ENCODE results near the gene NDUFS2. TPM values are rescaled to one million over a fixed set of nuclear protein-coding genes. Genes with fewer than 3 reads are reported as not detected.

Gene NDUFS2
- total and polyA plus RNA-seq, 10 of the 15 experiments (the other 5 are each of a cell fraction or from before 2014, with no cell fraction given), result 66.5 to 215 (median 148) TPM

DNA sequence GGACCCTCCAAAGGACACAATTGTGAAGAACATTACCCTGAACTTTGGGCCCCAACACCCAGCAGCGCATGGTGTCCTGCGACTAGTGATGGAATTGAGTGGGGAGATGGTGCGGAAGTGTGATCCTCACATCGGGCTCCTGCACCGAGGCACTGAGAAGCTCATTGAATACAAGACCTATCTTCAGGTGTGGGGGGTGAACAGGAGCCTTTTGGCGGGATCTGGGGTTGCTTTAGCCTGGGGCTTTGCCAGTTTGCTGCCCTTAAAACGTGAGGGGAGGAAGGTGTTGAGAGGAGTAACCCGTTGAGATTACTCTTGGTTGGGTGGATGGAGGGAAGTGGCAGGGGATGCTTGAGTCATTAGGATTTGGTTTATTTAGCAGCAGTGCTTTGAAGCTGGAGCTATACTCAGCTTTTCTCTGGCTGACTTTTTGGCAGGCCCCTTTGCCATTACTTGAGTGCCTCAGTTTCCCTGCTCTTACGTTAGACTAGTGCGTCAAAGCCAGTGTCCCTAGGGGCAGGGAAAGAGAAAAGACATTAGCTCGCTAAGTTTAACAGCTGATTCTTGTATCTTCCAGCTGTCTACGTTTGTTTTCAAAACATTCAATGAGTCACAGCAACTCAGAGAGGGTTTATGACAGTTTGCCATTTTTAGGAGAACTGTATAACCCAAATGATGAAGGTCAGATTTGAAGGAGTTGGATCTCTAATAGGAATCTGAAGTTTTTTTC is 4.4 kb downstream of the NDUFS2 start:
- intact Hi-C loops (cut with micrococcal nuclease; ENCODE audit: unreplicated experiment), result loop anchor here (5.0 kb wide), 2 partner anchors 86 to 176 kb away; no protein-coding TSS in a partner anchor

DNA sequence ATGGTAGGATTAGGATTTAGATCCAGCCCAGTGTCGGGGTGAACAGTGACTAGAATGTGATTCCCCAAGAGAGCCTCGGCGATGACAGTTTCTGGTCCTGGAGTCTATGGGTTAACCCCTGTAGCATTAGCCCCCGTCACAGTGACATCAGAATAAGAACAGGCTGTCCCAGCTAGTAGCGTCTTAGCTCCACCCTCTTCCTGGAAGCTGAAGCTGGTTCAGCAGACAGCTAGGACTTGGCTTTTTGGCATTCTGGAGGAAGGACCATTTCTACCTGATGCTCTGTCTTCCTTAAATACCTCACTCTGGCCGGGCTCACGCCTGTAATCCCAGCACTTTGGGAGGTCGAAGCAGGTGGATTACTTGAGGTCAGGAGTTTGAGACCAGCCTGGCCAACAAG is 5.0 kb downstream of the NDUFS2 start:
- ChIA-PET CTCF (interaction anchor here (0.8 to 13.6 kb wide), 7 partner anchors 13 to 176 kb away, joined by 3 to 385 read pairs (median 16); partner anchors contain the start of genes APOA2, FCER1G, PPOX and TOMM40L), SMC1A (ENCODE audit: uncharacterized antibody, unreplicated experiment) (interaction anchor here (0.7 to 8.1 kb wide), 5 partner anchors 14 to 333 kb away, joined by 3 to 66 read pairs (median 55); partner anchors contain the start of gene TOMM40L), RAD21 (ENCODE audit: unreplicated experiment) (interaction anchor here (1.0 to 6.6 kb wide), 3 partner anchors 19 to 175 kb away, joined by 3 to 72 read pairs (median 5); partner anchors contain the start of gene TOMM40L), POLR2A (interaction anchor here (1.0 to 1.6 kb wide), 4 partner anchors 12 to 54 kb away, joined by 3 to 4 read pairs (median 4); partner anchors contain the start of genes TOMM40L and UFC1)
- H3K4me3 ChIP-seq, result no peak overlapping the region
- no peak overlapping the region for H2AFZ ChIP-seq (ENCODE audit: control insufficient read depth, low read depth, low read length)
- intact Hi-C loops (cut with micrococcal nuclease; ENCODE audit: unreplicated experiment), result loop anchor here (5.0 kb wide), 2 partner anchors 85 to 175 kb away; no protein-coding TSS in a partner anchor
- 85% methylated on average over 8 of the region's 8 CpGs for WGBS (ENCODE audit: insufficient coverage, insufficient replicate concordance, low lambda C conversion rate, missing lambda C conversion rate)
- BruUV-seq (replicated peaks), result no TSS peak
- ATAC-seq (no peak), FAIRE-seq (no peak), DNase-seq (ENCODE audit: low read depth, low spot score) (no peak)
- in situ Hi-C loops (cut with MboI), result no loop called here
- no peaks in the 10 kb centered on the region for H3K9me3 ChIP-seq (replicated peaks; ENCODE audit: control insufficient read depth, insufficient read depth, low read length)
- H3K4me1 ChIP-seq (ENCODE audit: control insufficient read depth, insufficient read depth, low read length), result peaks cover 10% of the 10 kb centered on the region
- H3K79me2 ChIP-seq (ENCODE audit: control insufficient read depth, insufficient read depth, low read length), result peaks cover 17% of the 10 kb centered on the region
- H3K27ac ChIP-seq (ENCODE audit: control insufficient read depth, insufficient read depth), result no peak overlapping the region
- no peak overlapping the region for H3K4me2 ChIP-seq (ENCODE audit: control insufficient read depth, insufficient read depth)
- no peaks in the 10 kb centered on the region for H3K27me3 ChIP-seq (replicated peaks in 1 of 2; ENCODE audit: control insufficient read depth in 2 of 2, insufficient read depth in 2 of 2, low read length in 1 of 2)
- H3K36me3 ChIP-seq (ENCODE audit: control insufficient read depth in 2 of 2, insufficient read depth in 2 of 2, low read length in 1 of 2), result peaks cover 10 to 31% of the 10 kb centered on the region in 2 experiments; a peak in 3 of 4 replicates
- no peak overlapping the region for H3K9ac ChIP-seq (ENCODE audit: control insufficient read depth, insufficient read depth, low read length)
- H4K20me1 ChIP-seq (ENCODE audit: control insufficient read depth, insufficient read depth), result no peaks in the 10 kb centered on the region
- no peak for TF ChIP-seq CBX5 (IDR thresholded peaks at IDR 0.05; ENCODE audit: low read depth)
- TF ChIP-seq PAX5 (IDR thresholded peaks at IDR 0.05; ENCODE audit: borderline replicate concordance, low read depth, low read length), result no peak
- TF ChIP-seq, protein P1, sequence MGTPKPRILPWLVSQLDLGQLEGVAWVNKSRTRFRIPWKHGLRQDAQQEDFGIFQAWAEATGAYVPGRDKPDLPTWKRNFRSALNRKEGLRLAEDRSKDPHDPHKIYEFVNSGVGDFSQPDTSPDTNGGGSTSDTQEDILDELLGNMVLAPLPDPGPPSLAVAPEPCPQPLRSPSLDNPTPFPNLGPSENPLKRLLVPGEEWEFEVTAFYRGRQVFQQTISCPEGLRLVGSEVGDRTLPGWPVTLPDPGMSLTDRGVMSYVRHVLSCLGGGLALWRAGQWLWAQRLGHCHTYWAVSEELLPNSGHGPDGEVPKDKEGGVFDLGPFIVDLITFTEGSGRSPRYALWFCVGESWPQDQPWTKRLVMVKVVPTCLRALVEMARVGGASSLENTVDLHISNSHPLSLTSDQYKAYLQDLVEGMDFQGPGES (IDR thresholded peaks at IDR 0.05), result no peak
- TF ChIP-seq, protein P2, sequence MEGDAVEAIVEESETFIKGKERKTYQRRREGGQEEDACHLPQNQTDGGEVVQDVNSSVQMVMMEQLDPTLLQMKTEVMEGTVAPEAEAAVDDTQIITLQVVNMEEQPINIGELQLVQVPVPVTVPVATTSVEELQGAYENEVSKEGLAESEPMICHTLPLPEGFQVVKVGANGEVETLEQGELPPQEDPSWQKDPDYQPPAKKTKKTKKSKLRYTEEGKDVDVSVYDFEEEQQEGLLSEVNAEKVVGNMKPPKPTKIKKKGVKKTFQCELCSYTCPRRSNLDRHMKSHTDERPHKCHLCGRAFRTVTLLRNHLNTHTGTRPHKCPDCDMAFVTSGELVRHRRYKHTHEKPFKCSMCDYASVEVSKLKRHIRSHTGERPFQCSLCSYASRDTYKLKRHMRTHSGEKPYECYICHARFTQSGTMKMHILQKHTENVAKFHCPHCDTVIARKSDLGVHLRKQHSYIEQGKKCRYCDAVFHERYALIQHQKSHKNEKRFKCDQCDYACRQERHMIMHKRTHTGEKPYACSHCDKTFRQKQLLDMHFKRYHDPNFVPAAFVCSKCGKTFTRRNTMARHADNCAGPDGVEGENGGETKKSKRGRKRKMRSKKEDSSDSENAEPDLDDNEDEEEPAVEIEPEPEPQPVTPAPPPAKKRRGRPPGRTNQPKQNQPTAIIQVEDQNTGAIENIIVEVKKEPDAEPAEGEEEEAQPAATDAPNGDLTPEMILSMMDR (IDR thresholded peaks at IDR 0.05 in 2 of 3, conservative IDR thresholded peaks at IDR 0.05 in 1 of 3; ENCODE audit: control insufficient read depth in 2 of 3, extremely low read depth in 1 of 3, insufficient read depth in 1 of 3, low read depth in 3 of 3, low read length in 3 of 3), result no peak
- TF ChIP-seq BCL11A (IDR thresholded peaks at IDR 0.05; ENCODE audit: low read depth, low read length), result no peak
- TF ChIP-seq, protein P3, sequence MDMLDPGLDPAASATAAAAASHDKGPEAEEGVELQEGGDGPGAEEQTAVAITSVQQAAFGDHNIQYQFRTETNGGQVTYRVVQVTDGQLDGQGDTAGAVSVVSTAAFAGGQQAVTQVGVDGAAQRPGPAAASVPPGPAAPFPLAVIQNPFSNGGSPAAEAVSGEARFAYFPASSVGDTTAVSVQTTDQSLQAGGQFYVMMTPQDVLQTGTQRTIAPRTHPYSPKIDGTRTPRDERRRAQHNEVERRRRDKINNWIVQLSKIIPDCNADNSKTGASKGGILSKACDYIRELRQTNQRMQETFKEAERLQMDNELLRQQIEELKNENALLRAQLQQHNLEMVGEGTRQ (IDR thresholded peaks at IDR 0.05; ENCODE audit: borderline replicate concordance, low read depth, low read length), result no peak

More for the DNA sequence above, 4.4 kb downstream of the NDUFS2 start:
- SMC1A ChIA-PET (ENCODE audit: uncharacterized antibody, unreplicated experiment), result interaction anchor here (0.6 to 8.1 kb wide), 9 partner anchors 11 to 333 kb away, joined by 3 to 66 read pairs (median 8); partner anchors contain the start of gene TOMM40L
- H3K36me3 ChIP-seq (ENCODE audit: control insufficient read depth in 2 of 2, insufficient read depth in 2 of 2, low read length in 1 of 2), result peaks cover 9 to 27% of the 10 kb centered on the region in 2 experiments; a peak in 3 of 4 replicates
- ATAC-seq (no peak), FAIRE-seq (no peak), DNase-seq (ENCODE audit: low read depth, low spot score) (no peak)
- in situ Hi-C loops (cut with MboI), result no loop called here
- H3K4me1 ChIP-seq (ENCODE audit: control insufficient read depth, insufficient read depth, low read length), result peaks cover 10% of the 10 kb centered on the region
- TF ChIP-seq IKZF2 (IDR thresholded peaks at IDR 0.05) (no peak), MTA3 (IDR thresholded peaks at IDR 0.05; ENCODE audit: borderline replicate concordance, low read length) (no peak), KAT2A (conservative IDR thresholded peaks at IDR 0.05; ENCODE audit: control insufficient read depth, low read depth, low read length) (no peak), YY1 (IDR thresholded peaks at IDR 0.05; ENCODE audit: low read depth, low read length) (no peak), PML (IDR thresholded peaks at IDR 0.05; ENCODE audit: low read length) (no peak), BRCA1 (IDR thresholded peaks at IDR 0.05; ENCODE audit: low read depth, low read length) (no peak), EED (IDR thresholded peaks at IDR 0.05; ENCODE audit: low read depth) (no peak), NFIC (IDR thresholded peaks at IDR 0.05; ENCODE audit: low read depth, low read length) (no peak), NFYB (IDR thresholded peaks at IDR 0.05; ENCODE audit: insufficient read depth, low read depth, low read length) (no peak), NR2C1 (IDR thresholded peaks at IDR 0.05) (no peak)
- no peaks in the 10 kb centered on the region for H4K20me1 ChIP-seq (ENCODE audit: control insufficient read depth, insufficient read depth)
- no TSS peak for BruUV-seq (replicated peaks)
- RAD21 ChIA-PET (ENCODE audit: unreplicated experiment), result interaction anchor here (1.0 to 6.6 kb wide), 3 partner anchors 19 to 176 kb away, joined by 3 to 72 read pairs (median 5); partner anchors contain the start of gene TOMM40L
- no peak overlapping the region for H3K27ac ChIP-seq (ENCODE audit: control insufficient read depth, insufficient read depth)
- no peaks in the 10 kb centered on the region for H3K9me3 ChIP-seq (replicated peaks; ENCODE audit: control insufficient read depth, insufficient read depth, low read length)
- no peak overlapping the region for H3K4me3 ChIP-seq
- H3K9ac ChIP-seq (ENCODE audit: control insufficient read depth, insufficient read depth, low read length), result no peak overlapping the region
- WGBS (ENCODE audit: insufficient coverage, insufficient replicate concordance, low lambda C conversion rate, missing lambda C conversion rate), result 90% methylated on average over 12 of the region's 12 CpGs
- POLR2A ChIA-PET, result interaction anchor here (1.0 to 1.6 kb wide), 5 partner anchors 12 to 53 kb away, joined by 3 to 4 read pairs (median 4); partner anchors contain the start of genes PCP4L1, TOMM40L and UFC1
- H3K4me2 ChIP-seq (ENCODE audit: control insufficient read depth, insufficient read depth), result no peak overlapping the region
- CTCF ChIA-PET, result interaction anchor here (0.8 to 13.6 kb wide), 8 partner anchors 12 to 177 kb away, joined by 3 to 385 read pairs (median 10); partner anchors contain the start of genes APOA2, FCER1G, PPOX and TOMM40L
- peaks cover 20% of the 10 kb centered on the region for H3K79me2 ChIP-seq (ENCODE audit: control insufficient read depth, insufficient read depth, low read length)
- no peak overlapping the region for H2AFZ ChIP-seq (ENCODE audit: control insufficient read depth, low read depth, low read length)
- H3K27me3 ChIP-seq (replicated peaks in 1 of 2; ENCODE audit: control insufficient read depth in 2 of 2, insufficient read depth in 2 of 2, low read length in 1 of 2), result no peaks in the 10 kb centered on the region
